HFFc6 (cell line): ENCODE results near the gene RABEPK. TPM values are rescaled to one million over a fixed set of nuclear protein-coding genes. Genes with fewer than 3 reads are reported as not detected.
"Not testable (repeated sequence)": the region's sequence is repeated elsewhere in the genome, so short reads cannot be mapped to it uniquely, and the experiment has no call there.

Experiments used
- DNase-seq: peaks from one replicate; pipeline ENCODE4 v3.0.0-alpha.2; 2018
- H3K27ac Mint-ChIP-seq: 2 replicates; pipeline ENCODE4 v1.8.0; 2020; ENCODE audit warnings: mild to moderate bottlenecking, mixed read lengths
- H3K27me3 Mint-ChIP-seq: 2 replicates; pipeline ENCODE4 v1.8.0; 2021; ENCODE audit warnings: mild to moderate bottlenecking, moderate library complexity, mixed read lengths; ENCODE audit not compliant: insufficient read depth
- H3K36me3 Mint-ChIP-seq: 2 replicates; pipeline ENCODE4 v1.8.0; 2021; ENCODE audit warnings: low read depth, mixed read lengths
- H3K4me1 Mint-ChIP-seq: 2 replicates; pipeline ENCODE4 v1.8.0; 2020; ENCODE audit warnings: low read depth, mixed read lengths
- H3K4me3 Mint-ChIP-seq: 2 replicates; pipeline ENCODE4 v1.8.0; 2020; ENCODE audit warnings: mild to moderate bottlenecking, moderate library complexity, mixed read lengths
- H3K9me3 Mint-ChIP-seq: 2 replicates; pipeline ENCODE4 v1.8.0; 2020; ENCODE audit warnings: mild to moderate bottlenecking, mixed read lengths
- CTCF ChIP-seq: fragments of 200-600 bp; sonication (generic); IDR thresholded peaks from 2 replicates; pipeline ENCODE4 v1.5.0; 2021; ENCODE audit warnings: antibody characterized with exemption, mild to moderate bottlenecking
- total RNA-seq, 6 experiments: library from RNA; stranded (reverse); fragmentation: NEBNext Ultra II Directional; extraction: Animal tissue kit (Norgen Biotek cat#: 25700); gene quantifications; 2 replicates in 1 of 6; 3 replicates in 5 of 6; pipeline ENCODE4 v1.2.3, GENCODE V29; 2021

RABEPK gene
- total RNA-seq, 6 experiments from 2014 or later: 29.6 to 39.2 (median 32.7) TPM

- Mint-ChIP-seq H3K9me3 (no peaks in the 10 kb centered on the region), H3K27ac (peak overlapping the region; percentile 61)
These were observed 38.9 kb upstream of the RABEPK start for GRCh38 chr9:125161284-125161918.

GRCh38 chr9:125162891-125163290 lies 37.5 kb upstream of the RABEPK start:
- not testable (repeated sequence) for H3K4me3 Mint-ChIP-seq, H3K36me3 Mint-ChIP-seq, DNase-seq, H3K9me3 Mint-ChIP-seq, H3K27me3 Mint-ChIP-seq
- peaks cover 34% of the 10 kb centered on the region for H3K4me1 Mint-ChIP-seq
- peak overlapping the region; percentile 48; the same call in 1 of the 2 replicates for H3K27ac Mint-ChIP-seq

More at GRCh38 chr9:125161284-125161918, 38.9 kb upstream of the RABEPK start:
- peaks cover 3% of the 10 kb centered on the region; the same call in 1 of the 2 replicates for H3K27me3 Mint-ChIP-seq
- peaks cover 29% of the 10 kb centered on the region for H3K4me1 Mint-ChIP-seq
- no peak overlapping the region for H3K4me3 Mint-ChIP-seq
- no peak for TF ChIP-seq CTCF
- DNase-seq: no peak
- H3K36me3 Mint-ChIP-seq: no peaks in the 10 kb centered on the region; the same call in 1 of the 2 replicates

- no peak overlapping the region for H3K4me3 Mint-ChIP-seq
- no peak for TF ChIP-seq CTCF
- H3K27me3 Mint-ChIP-seq: peaks cover 2% of the 10 kb centered on the region; the same call in 1 of the 2 replicates
- peak overlapping the region; percentile 33; the same call in 1 of the 2 replicates for H3K27ac Mint-ChIP-seq
- peaks cover 34% of the 10 kb centered on the region for H3K4me1 Mint-ChIP-seq
- peaks cover 16% of the 10 kb centered on the region for H3K36me3 Mint-ChIP-seq
- H3K9me3 Mint-ChIP-seq: no peaks in the 10 kb centered on the region
- no peak for DNase-seq
These were observed 33.6 kb upstream of the RABEPK start for GRCh38 chr9:125166762-125167161.

- peak overlapping the region; percentile 31 for H3K27ac Mint-ChIP-seq
- no peaks in the 10 kb centered on the region for H3K9me3 Mint-ChIP-seq
- H3K36me3 Mint-ChIP-seq: peaks cover 32% of the 10 kb centered on the region
- peaks cover 46% of the 10 kb centered on the region for H3K4me1 Mint-ChIP-seq
- H3K27me3 Mint-ChIP-seq: peaks cover 3% of the 10 kb centered on the region; the same call in 1 of the 2 replicates
- no peak for TF ChIP-seq CTCF
- DNase-seq: no peak
- no peak overlapping the region for H3K4me3 Mint-ChIP-seq
These were observed 30.4 kb upstream of the RABEPK start for GRCh38 chr9:125169895-125170294.

- Mint-ChIP-seq H3K27me3 (peaks cover 3% of the 10 kb centered on the region; the same call in 1 of the 2 replicates), H3K27ac (peak overlapping the region; percentile 13; the same call in 1 of the 2 replicates), H3K36me3 (peaks cover 37% of the 10 kb centered on the region), H3K9me3 (no peaks in the 10 kb centered on the region), H3K4me3 (no peak overlapping the region), H3K4me1 (peaks cover 51% of the 10 kb centered on the region)
- no peak for TF ChIP-seq CTCF
- DNase-seq: no peak
These were observed 28.1 kb upstream of the RABEPK start for GRCh38 chr9:125172031-125172755.

- no peak for DNase-seq
- H3K4me3 Mint-ChIP-seq: peak overlapping the region; percentile 56
- no peak for TF ChIP-seq CTCF
- H3K27ac Mint-ChIP-seq: peak overlapping the region; percentile 27
- peaks cover 1% of the 10 kb centered on the region; the same call in 1 of the 2 replicates for H3K27me3 Mint-ChIP-seq
- peaks cover 44% of the 10 kb centered on the region for H3K4me1 Mint-ChIP-seq
- H3K36me3 Mint-ChIP-seq: peaks cover 27% of the 10 kb centered on the region
- H3K9me3 Mint-ChIP-seq: no peaks in the 10 kb centered on the region
These were observed 23.7 kb upstream of the RABEPK start for GRCh38 chr9:125176636-125177035.
